ENCODE data around the gene HSPB2. TPM values are rescaled to one million over a fixed set of nuclear protein-coding genes. Genes with fewer than 3 reads are reported as not detected.
"Not testable (repeated sequence)": the region's sequence is repeated elsewhere in the genome, so short reads cannot be mapped to it uniquely, and the experiment has no call there.

HSPB2 gene
- total RNA-seq, 1 experiment from 2014 or later = 0.33 TPM

- no peaks in the 10 kb centered on the region for H3K9me3 Mint-ChIP-seq
- POLR2A ChIA-PET = no interaction called here
- H3K36me3 Mint-ChIP-seq = no peaks in the 10 kb centered on the region
- DNase-seq (ENCODE audit: low spot score) (no peak), ATAC-seq (no peak)
- H3K27ac Mint-ChIP-seq = no peak overlapping the region
- peaks cover 2% of the 10 kb centered on the region; the same call in 1 of the 2 replicates for H3K27me3 Mint-ChIP-seq (ENCODE audit: low read depth)
- TF ChIP-seq, protein P1, sequence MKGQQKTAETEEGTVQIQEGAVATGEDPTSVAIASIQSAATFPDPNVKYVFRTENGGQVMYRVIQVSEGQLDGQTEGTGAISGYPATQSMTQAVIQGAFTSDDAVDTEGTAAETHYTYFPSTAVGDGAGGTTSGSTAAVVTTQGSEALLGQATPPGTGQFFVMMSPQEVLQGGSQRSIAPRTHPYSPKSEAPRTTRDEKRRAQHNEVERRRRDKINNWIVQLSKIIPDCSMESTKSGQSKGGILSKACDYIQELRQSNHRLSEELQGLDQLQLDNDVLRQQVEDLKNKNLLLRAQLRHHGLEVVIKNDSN (CRISPR knock-in tag; IDR thresholded peaks at IDR 0.05) = no peak
- TF ChIP-seq TEAD4 (CRISPR knock-in tag; IDR thresholded peaks at IDR 0.05) = no peak
- TF ChIP-seq, protein P2, sequence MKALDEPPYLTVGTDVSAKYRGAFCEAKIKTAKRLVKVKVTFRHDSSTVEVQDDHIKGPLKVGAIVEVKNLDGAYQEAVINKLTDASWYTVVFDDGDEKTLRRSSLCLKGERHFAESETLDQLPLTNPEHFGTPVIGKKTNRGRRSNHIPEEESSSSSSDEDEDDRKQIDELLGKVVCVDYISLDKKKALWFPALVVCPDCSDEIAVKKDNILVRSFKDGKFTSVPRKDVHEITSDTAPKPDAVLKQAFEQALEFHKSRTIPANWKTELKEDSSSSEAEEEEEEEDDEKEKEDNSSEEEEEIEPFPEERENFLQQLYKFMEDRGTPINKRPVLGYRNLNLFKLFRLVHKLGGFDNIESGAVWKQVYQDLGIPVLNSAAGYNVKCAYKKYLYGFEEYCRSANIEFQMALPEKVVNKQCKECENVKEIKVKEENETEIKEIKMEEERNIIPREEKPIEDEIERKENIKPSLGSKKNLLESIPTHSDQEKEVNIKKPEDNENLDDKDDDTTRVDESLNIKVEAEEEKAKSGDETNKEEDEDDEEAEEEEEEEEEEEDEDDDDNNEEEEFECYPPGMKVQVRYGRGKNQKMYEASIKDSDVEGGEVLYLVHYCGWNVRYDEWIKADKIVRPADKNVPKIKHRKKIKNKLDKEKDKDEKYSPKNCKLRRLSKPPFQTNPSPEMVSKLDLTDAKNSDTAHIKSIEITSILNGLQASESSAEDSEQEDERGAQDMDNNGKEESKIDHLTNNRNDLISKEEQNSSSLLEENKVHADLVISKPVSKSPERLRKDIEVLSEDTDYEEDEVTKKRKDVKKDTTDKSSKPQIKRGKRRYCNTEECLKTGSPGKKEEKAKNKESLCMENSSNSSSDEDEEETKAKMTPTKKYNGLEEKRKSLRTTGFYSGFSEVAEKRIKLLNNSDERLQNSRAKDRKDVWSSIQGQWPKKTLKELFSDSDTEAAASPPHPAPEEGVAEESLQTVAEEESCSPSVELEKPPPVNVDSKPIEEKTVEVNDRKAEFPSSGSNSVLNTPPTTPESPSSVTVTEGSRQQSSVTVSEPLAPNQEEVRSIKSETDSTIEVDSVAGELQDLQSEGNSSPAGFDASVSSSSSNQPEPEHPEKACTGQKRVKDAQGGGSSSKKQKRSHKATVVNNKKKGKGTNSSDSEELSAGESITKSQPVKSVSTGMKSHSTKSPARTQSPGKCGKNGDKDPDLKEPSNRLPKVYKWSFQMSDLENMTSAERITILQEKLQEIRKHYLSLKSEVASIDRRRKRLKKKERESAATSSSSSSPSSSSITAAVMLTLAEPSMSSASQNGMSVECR (CRISPR knock-in tag; IDR thresholded peaks at IDR 0.05; ENCODE audit: borderline replicate concordance) = no peak
- TF ChIP-seq, protein P3, sequence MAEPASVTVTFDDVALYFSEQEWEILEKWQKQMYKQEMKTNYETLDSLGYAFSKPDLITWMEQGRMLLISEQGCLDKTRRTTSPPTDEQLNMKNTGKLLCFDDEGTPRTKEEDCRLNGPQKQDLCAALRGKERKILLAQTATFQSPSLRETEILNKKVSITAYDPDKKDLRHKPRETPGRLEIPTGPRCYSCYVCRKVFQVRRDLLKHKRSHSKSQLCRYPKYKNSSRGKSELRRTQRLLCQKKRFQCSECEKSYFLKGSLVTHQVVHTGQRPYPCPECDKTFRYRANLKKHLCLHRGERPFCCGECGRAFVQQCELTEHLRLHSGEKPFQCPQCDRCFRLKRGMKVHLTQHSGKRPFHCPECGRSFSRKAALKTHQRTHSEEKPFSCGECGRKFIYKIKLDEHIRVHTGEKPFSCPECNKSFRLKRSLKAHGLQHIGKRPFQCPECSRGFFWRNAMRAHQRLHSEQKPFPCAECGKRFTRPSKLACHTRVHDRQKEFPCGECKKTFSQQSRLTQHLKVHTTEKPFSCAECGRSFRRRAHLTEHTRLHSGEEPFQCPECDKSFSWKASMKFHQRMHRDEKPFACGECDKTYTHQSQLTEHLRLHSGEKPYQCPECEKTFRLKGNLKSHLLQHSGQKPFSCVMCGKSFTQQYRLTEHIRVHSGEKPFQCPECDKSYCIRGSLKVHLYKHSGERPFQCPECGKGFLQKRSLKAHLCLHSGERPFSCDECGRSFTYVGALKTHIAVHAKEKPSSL (CRISPR knock-in tag; conservative IDR thresholded peaks at IDR 0.05) = no peak
- TF ChIP-seq ZNF416 (CRISPR knock-in tag; IDR thresholded peaks at IDR 0.05) = no peak
- TF ChIP-seq NR1H2 (CRISPR knock-in tag; IDR thresholded peaks at IDR 0.05) = no peak
- no peak for TF ChIP-seq PREB (CRISPR knock-in tag; IDR thresholded peaks at IDR 0.05; ENCODE audit: borderline replicate concordance)
- CTCF ChIA-PET = interaction anchor here (2.7 kb wide), 1 partner anchor 11 kb away, joined by 8 read pairs; the partner anchor contains the start of gene ALG9
- H3K4me1 Mint-ChIP-seq = peaks cover 6% of the 10 kb centered on the region
- no peak overlapping the region for H3K4me3 Mint-ChIP-seq
Observed at GRCh38 chr11:111882202-111882601, 30.3 kb upstream of the HSPB2 start.

DNA sequence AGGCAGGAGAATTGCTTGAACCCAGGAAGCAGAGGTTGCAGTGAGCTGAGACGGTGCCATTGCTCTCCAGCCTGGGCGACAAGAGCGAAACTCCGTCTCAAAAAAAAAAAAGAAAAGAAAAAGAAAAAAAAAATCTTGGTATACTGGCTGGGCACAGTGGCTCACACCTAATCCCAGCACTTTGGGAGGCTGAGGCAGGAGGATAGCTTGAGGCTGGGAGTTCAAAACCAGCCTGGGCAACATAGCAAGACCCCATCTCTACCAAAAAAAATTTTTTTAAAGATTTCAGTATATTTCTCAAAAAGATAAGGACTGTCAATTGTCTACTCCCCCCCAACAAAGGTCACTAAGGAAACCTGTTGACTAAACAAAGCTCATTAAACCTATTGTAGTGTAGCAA lies 27.5 kb upstream of the HSPB2 start:
- not testable (repeated sequence) for H3K9me3 Mint-ChIP-seq; H3K36me3 Mint-ChIP-seq; H3K4me3 Mint-ChIP-seq; H3K27me3 Mint-ChIP-seq (ENCODE audit: low read depth); H3K4me1 Mint-ChIP-seq; ATAC-seq; H3K27ac Mint-ChIP-seq; DNase-seq (ENCODE audit: low spot score)
- ChIA-PET CTCF (interaction anchor here (1.0 kb wide), 1 partner anchor 98 kb away, joined by 3 read pairs; no protein-coding TSS in a partner anchor), POLR2A (interaction anchor here (0.9 kb wide), 1 partner anchor 92 kb away, joined by 6 read pairs; no protein-coding TSS in a partner anchor)

- H3K27me3 Mint-ChIP-seq (ENCODE audit: low read depth) = no peaks in the 10 kb centered on the region
- no peak overlapping the region for H3K27ac Mint-ChIP-seq
- ChIA-PET CTCF (no interaction called here), POLR2A (interaction anchor here (0.9 kb wide), 1 partner anchor 91 kb away, joined by 6 read pairs; no protein-coding TSS in a partner anchor)
- no peaks in the 10 kb centered on the region for H3K9me3 Mint-ChIP-seq
- H3K4me3 Mint-ChIP-seq = no peak overlapping the region
- H3K4me1 Mint-ChIP-seq = no peaks in the 10 kb centered on the region
- no peak for ATAC-seq
- no peaks in the 10 kb centered on the region for H3K36me3 Mint-ChIP-seq
- DNase-seq (ENCODE audit: low spot score) = no peak
- TF ChIP-seq NFYB (CRISPR knock-in tag; conservative IDR thresholded peaks at IDR 0.05; ENCODE audit: low read depth) (no peak), TP53 (CRISPR knock-in tag; IDR thresholded peaks at IDR 0.05) (no peak), ATF2 (CRISPR knock-in tag; IDR thresholded peaks at IDR 0.05; ENCODE audit: borderline replicate concordance, low read depth) (no peak), EMX1 (CRISPR knock-in tag; IDR thresholded peaks at IDR 0.05) (no peak), JUN (CRISPR knock-in tag; IDR thresholded peaks at IDR 0.05) (no peak), IRF2 (CRISPR knock-in tag; IDR thresholded peaks at IDR 0.05; ENCODE audit: borderline replicate concordance, low read depth) (no peak), CREM (CRISPR knock-in tag; IDR thresholded peaks at IDR 0.05) (no peak), KAT7 (CRISPR knock-in tag; IDR thresholded peaks at IDR 0.05; ENCODE audit: borderline replicate concordance) (no peak), ZBTB21 (CRISPR knock-in tag; IDR thresholded peaks at IDR 0.05; ENCODE audit: borderline replicate concordance) (no peak), PRRX2 (CRISPR knock-in tag; IDR thresholded peaks at IDR 0.05) (no peak), ELF4 (CRISPR knock-in tag; IDR thresholded peaks at IDR 0.05; ENCODE audit: low read depth) (no peak)
- TF ChIP-seq, protein P4, sequence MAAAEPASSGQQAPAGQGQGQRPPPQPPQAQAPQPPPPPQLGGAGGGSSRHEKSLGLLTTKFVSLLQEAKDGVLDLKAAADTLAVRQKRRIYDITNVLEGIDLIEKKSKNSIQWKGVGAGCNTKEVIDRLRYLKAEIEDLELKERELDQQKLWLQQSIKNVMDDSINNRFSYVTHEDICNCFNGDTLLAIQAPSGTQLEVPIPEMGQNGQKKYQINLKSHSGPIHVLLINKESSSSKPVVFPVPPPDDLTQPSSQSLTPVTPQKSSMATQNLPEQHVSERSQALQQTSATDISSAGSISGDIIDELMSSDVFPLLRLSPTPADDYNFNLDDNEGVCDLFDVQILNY (CRISPR knock-in tag; IDR thresholded peaks at IDR 0.05) = no peak
- TF ChIP-seq, protein P5, sequence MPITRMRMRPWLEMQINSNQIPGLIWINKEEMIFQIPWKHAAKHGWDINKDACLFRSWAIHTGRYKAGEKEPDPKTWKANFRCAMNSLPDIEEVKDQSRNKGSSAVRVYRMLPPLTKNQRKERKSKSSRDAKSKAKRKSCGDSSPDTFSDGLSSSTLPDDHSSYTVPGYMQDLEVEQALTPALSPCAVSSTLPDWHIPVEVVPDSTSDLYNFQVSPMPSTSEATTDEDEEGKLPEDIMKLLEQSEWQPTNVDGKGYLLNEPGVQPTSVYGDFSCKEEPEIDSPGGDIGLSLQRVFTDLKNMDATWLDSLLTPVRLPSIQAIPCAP (CRISPR knock-in tag; IDR thresholded peaks at IDR 0.05) = no peak
Observed at GRCh38 chr11:111886032-111886431, 26.5 kb upstream of the HSPB2 start.

All from WTC11 (cell line).